GM18499 (cell line): ENCODE measurements around the gene GPC3.
"Not testable (repeated sequence)": the region's sequence is repeated elsewhere in the genome, so short reads cannot be mapped to it uniquely, and the experiment has no call there.

Source experiments
- ATAC-seq: cut with Tn5 transposase; IDR thresholded peaks from one replicate; pipeline ENCODE4 v1.9.1; 2021; ENCODE audit warnings: moderate number of reproducible peaks; ENCODE audit not compliant: insufficient read depth, unreplicated experiment

GPC3 gene

GRCh38 chrX:133985164-133985966 lies at the start of gene GPC3:
Gene GPC3, minus strand, starts transcription at chrX:133985594.
- ATAC-seq, result no peak

GRCh38 chrX:134032441-134032840 lies 47.0 kb upstream of the GPC3 start:
- ATAC-seq, result no peak

- no peak for ATAC-seq
Observed at GRCh38 chrX:134026565-134027311, 41.3 kb upstream of the GPC3 start.

GRCh38 chrX:134025986-134026545 lies 40.7 kb upstream of the GPC3 start:
- ATAC-seq, result no peak

GRCh38 chrX:134024686-134025377 lies 39.4 kb upstream of the GPC3 start:
- ATAC-seq, result no peak

- no peak for ATAC-seq
Observed at GRCh38 chrX:134023851-134024281, 38.5 kb upstream of the GPC3 start.

GRCh38 chrX:134020910-134021309 lies 35.5 kb upstream of the GPC3 start:
- no peak for ATAC-seq

GRCh38 chrX:134019567-134020206 lies 34.3 kb upstream of the GPC3 start:
- ATAC-seq, result no peak

- not testable (repeated sequence) for ATAC-seq
Observed at GRCh38 chrX:134016309-134016708, 30.9 kb upstream of the GPC3 start.

GRCh38 chrX:134015510-134015909 lies 30.1 kb upstream of the GPC3 start:
- ATAC-seq, result not testable (repeated sequence)

GRCh38 chrX:134013524-134013923 lies 28.1 kb upstream of the GPC3 start:
- ATAC-seq, result no peak

- no peak for ATAC-seq
Observed at GRCh38 chrX:134013092-134013497, 27.7 kb upstream of the GPC3 start.

- ATAC-seq, result no peak
Observed at GRCh38 chrX:134010690-134011089, 25.3 kb upstream of the GPC3 start.

GRCh38 chrX:134007716-134008115 lies 22.3 kb upstream of the GPC3 start:
- no peak for ATAC-seq

- no peak for ATAC-seq
Observed at GRCh38 chrX:134006484-134007161, 21.2 kb upstream of the GPC3 start.

GRCh38 chrX:134004084-134004483 lies 18.7 kb upstream of the GPC3 start:
- no peak for ATAC-seq

- no peak for ATAC-seq
Observed at GRCh38 chrX:134002921-134003615, 17.7 kb upstream of the GPC3 start.

- ATAC-seq, result no peak
Observed at GRCh38 chrX:134000260-134001245, 15.2 kb upstream of the GPC3 start.
